GM12878 (cell line): ENCODE data around the gene GLRA1.

Experiments used
- ATF3 ChIP-seq: IDR thresholded peaks from 2 replicates; pipeline ENCODE4 v1.6.1; 2011; ENCODE audit warnings: low read depth, mild to moderate bottlenecking, low read length, moderate library complexity, borderline replicate concordance; ENCODE audit errors: extremely low read depth
- BHLHE40 ChIP-seq, 2 experiments: fragments of 450-650 bp in 1 of 2; IDR thresholded peaks; 2 replicates each; pipeline ENCODE4 v1.6.1; 2011 to 2017; ENCODE audit warnings: low read depth in 2 of 2, borderline replicate concordance in 1 of 2, improper control_type of control experiment in 1 of 2, low read length in 1 of 2, mild to moderate bottlenecking in 1 of 2
- EP300 ChIP-seq, 2 experiments: fragments of 150-350 bp in 1 of 2; IDR thresholded peaks; 2 replicates each; pipeline ENCODE4 v1.6.1; 2011 to 2012; ENCODE audit warnings: low read depth in 2 of 2, low read length in 2 of 2, borderline replicate concordance in 1 of 2, improper control_type of control experiment in 1 of 2, inconsistent platforms in 1 of 2; ENCODE audit not compliant: control insufficient read depth in 1 of 2
- EZH2 ChIP-seq: IDR thresholded peaks from 2 replicates; pipeline ENCODE4 v1.6.1; 2012; ENCODE audit warnings: low read depth, mild to moderate bottlenecking, control low read depth, inconsistent platforms, low read length, borderline replicate concordance; ENCODE audit not compliant: control insufficient read depth
- NFIC ChIP-seq: IDR thresholded peaks from 2 replicates; pipeline ENCODE4 v1.6.1; 2012; ENCODE audit warnings: low read depth, mild to moderate bottlenecking, inconsistent platforms, low read length, moderate library complexity
- POLR2AphosphoS5 ChIP-seq: IDR thresholded peaks from 2 replicates; pipeline ENCODE4 v1.6.1; 2011; ENCODE audit warnings: mild to moderate bottlenecking, low read length, inconsistent platforms
- RAD21 ChIP-seq: IDR thresholded peaks from 2 replicates; pipeline ENCODE4 v1.6.1; 2011; ENCODE audit warnings: mild to moderate bottlenecking, low read depth, low read length, moderate library complexity; ENCODE audit not compliant: insufficient read depth
- TF ChIP-seq, protein P1 (sequence below), 3 experiments: IDR thresholded peaks in 2 of 3; conservative IDR thresholded peaks in 1 of 3; 2 replicates each; pipeline ENCODE4 v1.5.1; 2011; ENCODE audit warnings: low read depth in 3 of 3, low read length in 3 of 3, mild to moderate bottlenecking in 3 of 3, control low read depth in 2 of 3, moderate library complexity in 2 of 3, inconsistent platforms in 1 of 3, mixed read lengths in 1 of 3; ENCODE audit not compliant: control insufficient read depth in 2 of 3, insufficient read depth in 1 of 3; ENCODE audit errors: extremely low read depth in 1 of 3
- TF ChIP-seq, protein P2 (sequence below): IDR thresholded peaks from 2 replicates; pipeline ENCODE4 v1.6.1; 2012; ENCODE audit warnings: low read depth, low read length, improper control_type of control experiment

DNA sequence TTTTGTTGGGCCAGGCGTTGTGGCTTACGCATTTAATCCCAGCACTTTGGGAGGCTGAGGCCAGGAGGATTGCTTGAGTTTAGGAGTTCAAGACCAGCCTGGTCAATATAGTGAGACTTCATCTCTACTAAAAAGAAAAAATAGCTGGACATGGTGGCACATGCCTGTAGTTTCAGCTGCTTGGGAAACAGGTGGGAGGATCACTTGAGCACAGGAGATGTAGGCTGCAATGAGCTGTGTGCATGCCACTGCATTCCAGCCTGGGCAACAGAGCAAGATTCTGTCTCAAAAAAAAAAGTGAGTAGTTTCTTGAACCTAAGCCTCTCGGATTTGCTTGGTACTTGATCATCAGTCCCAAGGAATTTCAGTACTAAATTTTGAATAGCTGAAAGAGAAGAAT is 126.0 kb downstream of the GLRA1 start:
- TF ChIP-seq, protein P1, sequence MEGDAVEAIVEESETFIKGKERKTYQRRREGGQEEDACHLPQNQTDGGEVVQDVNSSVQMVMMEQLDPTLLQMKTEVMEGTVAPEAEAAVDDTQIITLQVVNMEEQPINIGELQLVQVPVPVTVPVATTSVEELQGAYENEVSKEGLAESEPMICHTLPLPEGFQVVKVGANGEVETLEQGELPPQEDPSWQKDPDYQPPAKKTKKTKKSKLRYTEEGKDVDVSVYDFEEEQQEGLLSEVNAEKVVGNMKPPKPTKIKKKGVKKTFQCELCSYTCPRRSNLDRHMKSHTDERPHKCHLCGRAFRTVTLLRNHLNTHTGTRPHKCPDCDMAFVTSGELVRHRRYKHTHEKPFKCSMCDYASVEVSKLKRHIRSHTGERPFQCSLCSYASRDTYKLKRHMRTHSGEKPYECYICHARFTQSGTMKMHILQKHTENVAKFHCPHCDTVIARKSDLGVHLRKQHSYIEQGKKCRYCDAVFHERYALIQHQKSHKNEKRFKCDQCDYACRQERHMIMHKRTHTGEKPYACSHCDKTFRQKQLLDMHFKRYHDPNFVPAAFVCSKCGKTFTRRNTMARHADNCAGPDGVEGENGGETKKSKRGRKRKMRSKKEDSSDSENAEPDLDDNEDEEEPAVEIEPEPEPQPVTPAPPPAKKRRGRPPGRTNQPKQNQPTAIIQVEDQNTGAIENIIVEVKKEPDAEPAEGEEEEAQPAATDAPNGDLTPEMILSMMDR (IDR thresholded peaks at IDR 0.05 in 2 of 3, conservative IDR thresholded peaks at IDR 0.05 in 1 of 3; ENCODE audit: control insufficient read depth in 2 of 3, extremely low read depth in 1 of 3, insufficient read depth in 1 of 3, low read depth in 3 of 3, low read length in 3 of 3), result no peak
- no peak for TF ChIP-seq EZH2
- TF ChIP-seq NFIC, result no peak
- TF ChIP-seq EP300 (IDR thresholded peaks at IDR 0.05; ENCODE audit: borderline replicate concordance in 1 of 2, control insufficient read depth in 1 of 2, low read depth in 2 of 2, low read length in 2 of 2), result no peak
- TF ChIP-seq, protein P2, sequence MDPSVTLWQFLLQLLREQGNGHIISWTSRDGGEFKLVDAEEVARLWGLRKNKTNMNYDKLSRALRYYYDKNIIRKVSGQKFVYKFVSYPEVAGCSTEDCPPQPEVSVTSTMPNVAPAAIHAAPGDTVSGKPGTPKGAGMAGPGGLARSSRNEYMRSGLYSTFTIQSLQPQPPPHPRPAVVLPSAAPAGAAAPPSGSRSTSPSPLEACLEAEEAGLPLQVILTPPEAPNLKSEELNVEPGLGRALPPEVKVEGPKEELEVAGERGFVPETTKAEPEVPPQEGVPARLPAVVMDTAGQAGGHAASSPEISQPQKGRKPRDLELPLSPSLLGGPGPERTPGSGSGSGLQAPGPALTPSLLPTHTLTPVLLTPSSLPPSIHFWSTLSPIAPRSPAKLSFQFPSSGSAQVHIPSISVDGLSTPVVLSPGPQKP, result no peak
- TF ChIP-seq BHLHE40 (IDR thresholded peaks at IDR 0.05; ENCODE audit: borderline replicate concordance in 1 of 2, low read depth in 2 of 2, low read length in 1 of 2), result no peak
- TF ChIP-seq POLR2AphosphoS5, result no peak
- TF ChIP-seq ATF3, result no peak
- TF ChIP-seq RAD21, result no peak
